Right lobe of liver (tissue), 6 donors: ENCODE measurements around the gene STBD1. TPM values are rescaled to one million over a fixed set of nuclear protein-coding genes. Genes with fewer than 3 reads are reported as not detected.

Source experiments
- ATAC-seq, 4 donors: fragments of 200-7000 bp; cut with Tn5 transposase; one replicate each; pipeline ENCODE4 v1.9.1; 2020; ENCODE audit warnings: mild to moderate bottlenecking in 4 of 4, moderate library complexity in 4 of 4
- DNase-seq, 3 donors: peaks; one replicate each; pipeline ENCODE4 v3.0.0-alpha.2; 2020
- H3K27ac ChIP-seq, 3 donors: fragments of 200-600 bp; one replicate each; pipeline ENCODE4 v1.8.0; 2022
- H3K27me3 ChIP-seq, 2 donors: fragments of 200-600 bp; one replicate each; pipeline ENCODE4 v1.8.0; 2022
- H3K36me3 ChIP-seq, 4 donors: fragments of 200-600 bp; sonication (generic) in 1 of 4; one replicate each; pipeline versions ENCODE4 v1.5.1 to v1.8.0; 2017 to 2022; ENCODE audit warnings: control low read depth in 1 of 4
- H3K4me1 ChIP-seq, 4 donors: fragments of 200-600 bp; sonication (generic) in 1 of 4; one replicate each; pipeline versions ENCODE4 v1.5.1 to v1.8.0; 2017 to 2022; ENCODE audit warnings: control low read depth in 1 of 4
- H3K4me3 ChIP-seq, 3 donors: fragments of 200-600 bp; one replicate each; pipeline ENCODE4 v1.8.0; 2022
- H3K9me3 ChIP-seq, 4 donors: fragments of 200-600 bp; sonication (generic) in 1 of 4; one replicate each; pipeline versions ENCODE4 v1.5.1 to v1.8.0; 2017 to 2022; ENCODE audit warnings: control low read depth in 1 of 4
- CTCF ChIP-seq, 4 donors: fragments of 200-600 bp in 3 of 4; fragments of 450-650 bp in 1 of 4; IDR thresholded peaks; one replicate each; pipeline versions ENCODE4 v1.5.1 to v1.8.0; 2016 to 2022; ENCODE audit warnings: antibody characterized with exemption in 4 of 4, mild to moderate bottlenecking in 2 of 4
- POLR2A ChIP-seq: fragments of 450-650 bp; IDR thresholded peaks from one replicate; pipeline ENCODE4 v1.6.1; 2017; ENCODE audit warnings: antibody characterized with exemption, mild to moderate bottlenecking
- WGBS: methylation state at CpG from one replicate; pipeline ENCODE4 v1.1.6; 2018; ENCODE audit warnings: low coverage, low lambda C conversion rate; ENCODE audit not compliant: insufficient coverage; ENCODE audit errors: missing lambda C conversion rate; 5-methylcytosine and 5-hydroxymethylcytosine counted together
- intact Hi-C, 2 donors: fragments of 100-400 bp; cut with DNase I; formaldehyde crosslinking; loops; one replicate each; pipeline versions ENCODE4 v1.11.2 to v1.14.1; 2022
- total RNA-seq, 6 experiments: library from RNA; depleted of rRNA in 2 of 6; stranded (reverse); fragments of >200 nt in 2 of 6; fragmentation: NEBNext Ultra II Directional in 3 of 6; extraction: Animal tissue kit (Norgen Biotek cat#: 25700) in 3 of 6; gene quantifications; one replicate each; pipeline versions ENCODE4 v1.1.0 to v1.2.4, GENCODE V29; 2016 to 2023
- donor health status: DM: no; HTN: yes; CAD: no.
- donor health status: DM: no; HTN: no; CAD: no.
- donor health status: DM: no; HTN: no; CAD: no.
- donor health status: DM: no; HTN: yes; CAD: no.
- donor health status: DM: no; HTN: yes; CAD: no.

Gene STBD1
- total RNA-seq, 6 experiments from 2014 or later: 16.3 to 53.5 (median 37.6) TPM

DNA sequence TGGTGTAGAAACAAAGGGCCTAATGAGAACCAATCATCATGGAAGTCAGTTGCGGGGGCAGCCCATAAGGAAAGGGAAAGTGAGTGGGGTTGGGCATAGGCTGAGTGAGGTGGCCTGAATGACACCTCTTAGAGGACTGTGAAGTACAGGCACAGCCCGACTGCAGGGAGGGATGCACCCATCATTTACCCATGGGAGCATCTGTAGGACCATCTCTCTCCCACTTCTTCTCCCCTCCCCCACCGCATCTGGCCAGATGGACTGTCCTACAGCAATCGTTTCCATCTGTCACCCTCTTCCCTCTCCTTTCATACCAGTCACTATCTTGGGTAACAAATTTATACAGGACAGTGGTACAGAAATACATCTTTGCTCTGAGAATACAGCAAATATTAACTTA, 4.2 kb downstream of the STBD1 start:
- TF ChIP-seq POLR2A: peak; percentile 35
- TF ChIP-seq CTCF (IDR thresholded peaks at IDR 0.05): no peak
- intact Hi-C loops: no loop called here
- H3K4me1 ChIP-seq: peaks cover 0 to 27% (median 5%) of the 10 kb centered on the region in 4 donors
- peak overlapping the region in 2 of 3 donors; percentile 99 for H3K27ac ChIP-seq
- peaks cover 0 to 13% (median 8%) of the 10 kb centered on the region in 4 donors for H3K36me3 ChIP-seq
- ATAC-seq (peak in 2 of 4 donors; percentile 0 to 1), DNase-seq (peak; percentile 27 to 71 (median 64))
- H3K9me3 ChIP-seq: no peaks in the 10 kb centered on the region
- 43% methylated on average over 4 of the region's 4 CpGs for WGBS
- H3K27me3 ChIP-seq: no peaks in the 10 kb centered on the region
- H3K4me3 ChIP-seq: peak overlapping the region in 2 of 3 donors; percentile 65 to 68

DNA sequence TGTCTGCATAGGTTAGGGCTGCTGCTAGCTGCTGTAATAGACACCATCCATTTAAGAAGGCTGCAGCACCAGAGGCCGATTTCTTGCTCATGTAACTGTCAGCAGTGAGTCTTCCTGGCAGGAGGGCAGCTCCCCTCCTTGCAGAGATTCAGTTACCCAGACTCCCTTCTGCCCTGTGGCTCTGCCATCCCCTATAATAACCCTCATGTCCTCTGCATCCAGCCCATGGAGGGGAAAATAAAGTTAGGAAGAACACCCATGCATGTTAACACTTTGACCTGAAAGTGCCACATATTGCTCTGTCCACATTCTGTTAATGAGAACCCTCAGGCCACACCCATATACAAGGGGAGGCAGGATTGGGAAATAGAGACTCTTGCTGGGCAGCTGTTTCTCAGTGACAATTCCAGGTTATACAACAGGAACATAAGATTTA, 5.4 kb downstream of the STBD1 start:
- H3K27ac ChIP-seq: peak overlapping the region; percentile 40 to 99 (median 99)
- peak in 1 of 3 donors; percentile 83 for DNase-seq
- peak; percentile 42 to 72 (median 66) for ATAC-seq

GRCh38 chr4:76312457-76312856, 5.9 kb downstream of the STBD1 start:
- no peaks in the 10 kb centered on the region for H3K27me3 ChIP-seq
- H3K36me3 ChIP-seq: peaks cover 0 to 13% (median 8%) of the 10 kb centered on the region in 4 donors
- H3K27ac ChIP-seq: peak overlapping the region; percentile 40 to 99 (median 99)
- ATAC-seq (peak; percentile 15 to 53 (median 44)), DNase-seq (no peak)
- WGBS: 18% methylated on average over 1 of the region's 1 CpG
- H3K9me3 ChIP-seq: no peaks in the 10 kb centered on the region
- peaks cover 0 to 29% (median 5%) of the 10 kb centered on the region in 4 donors for H3K4me1 ChIP-seq
- TF ChIP-seq CTCF (IDR thresholded peaks at IDR 0.05): no peak
- no peak for TF ChIP-seq POLR2A
- no peak overlapping the region for H3K4me3 ChIP-seq
- intact Hi-C loops: no loop called here

More for the DNA sequence above, 5.4 kb downstream of the STBD1 start:
- TF ChIP-seq CTCF (IDR thresholded peaks at IDR 0.05) (no peak), POLR2A (peak; percentile 78)
- Histone ChIP-seq H3K27me3 (no peaks in the 10 kb centered on the region), H3K9me3 (no peaks in the 10 kb centered on the region), H3K4me3 (peak overlapping the region in 2 of 3 donors; percentile 65 to 68), H3K4me1 (peaks cover 0 to 29% (median 5%) of the 10 kb centered on the region in 4 donors), H3K36me3 (peaks cover 0 to 13% (median 8%) of the 10 kb centered on the region in 4 donors)
- 13% methylated on average over 1 of the region's 1 CpG for WGBS
- intact Hi-C loops: no loop called here

GRCh38 chr4:76313547-76313946, 7.0 kb downstream of the STBD1 start:
- Histone ChIP-seq H3K27ac (peak overlapping the region in 2 of 3 donors; percentile 99), H3K27me3 (no peaks in the 10 kb centered on the region), H3K36me3 (peaks cover 0 to 13% (median 8%) of the 10 kb centered on the region in 4 donors), H3K4me3 (no peak overlapping the region), H3K9me3 (no peaks in the 10 kb centered on the region), H3K4me1 (peaks cover 0 to 29% (median 5%) of the 10 kb centered on the region in 4 donors)
- ATAC-seq (no peak), DNase-seq (no peak)
- 75% methylated on average over 2 of the region's 2 CpGs for WGBS
- intact Hi-C loops: no loop called here
- TF ChIP-seq POLR2A: no peak
- no peak for TF ChIP-seq CTCF (IDR thresholded peaks at IDR 0.05)
